AG09319 (cell line): ENCODE results near the gene SPAG6.
"Not testable (repeated sequence)": the region's sequence is repeated elsewhere in the genome, so short reads cannot be mapped to it uniquely, and the experiment has no call there.

ENCODE experiments used
- DNase-seq: peaks from one replicate; pipeline ENCODE4 v3.0.0-alpha.2; 2010; ENCODE audit warnings: low read depth; ENCODE audit errors: extremely low read depth
- CTCF ChIP-seq: IDR thresholded peaks from 2 replicates; pipeline ENCODE4 v1.5.1; 2011; ENCODE audit warnings: low read depth, mild to moderate bottlenecking, inconsistent platforms, low read length, moderate library complexity

The SPAG6 gene

GRCh38 chr10:22344249-22344648, 1.0 kb upstream of the SPAG6 start:
- DNase-seq = no peak
- no peak for TF ChIP-seq CTCF

- no peak for TF ChIP-seq CTCF
- DNase-seq = no peak
These were observed 455 bp upstream of the SPAG6 start for GRCh38 chr10:22344781-22345300.

- no peak for TF ChIP-seq CTCF
- no peak for DNase-seq
These were observed 883 bp downstream of the SPAG6 start for GRCh38 chr10:22346096-22346661.

- TF ChIP-seq CTCF = no peak
- DNase-seq = no peak
These were observed 4.5 kb downstream of the SPAG6 start for GRCh38 chr10:22349755-22350154.

- TF ChIP-seq CTCF = no peak
- DNase-seq = no peak
These were observed 5.9 kb downstream of the SPAG6 start for GRCh38 chr10:22351131-22351703.

- no peak for TF ChIP-seq CTCF
These were observed 11.1 kb downstream of the SPAG6 start for GRCh38 chr10:22356324-22356873.

GRCh38 chr10:22357770-22358169, 12.5 kb downstream of the SPAG6 start:
- DNase-seq = not testable (repeated sequence)

More at GRCh38 chr10:22356324-22356873, 11.1 kb downstream of the SPAG6 start:
- DNase-seq = no peak
